HEK293 (cell line): ENCODE data around the gene SEMA4B.

Experiments used
- CTCF ChIP-seq: fragments of 450-650 bp; formaldehyde crosslinking; IDR thresholded peaks from 2 replicates; pipeline ENCODE4 v1.5.1; 2016; ENCODE audit warnings: missing biosample characterization, missing genetic modification characterization
- YY1 ChIP-seq: fragments of 450-650 bp; formaldehyde crosslinking; IDR thresholded peaks from 2 replicates; pipeline ENCODE4 v1.5.1; 2018; ENCODE audit warnings: missing biosample characterization, missing genetic modification characterization
- ZNF10 ChIP-seq: fragments of 450-650 bp; formaldehyde crosslinking; IDR thresholded peaks from 2 replicates; pipeline ENCODE4 v1.5.1; 2017; ENCODE audit warnings: missing biosample characterization, missing genetic modification characterization
- ZNF354C ChIP-seq: fragments of 450-650 bp; formaldehyde crosslinking; IDR thresholded peaks from 2 replicates; pipeline ENCODE4 v1.5.1; 2016; ENCODE audit warnings: missing biosample characterization, missing genetic modification characterization, low read depth, borderline replicate concordance
- ZNF548 ChIP-seq: fragments of 450-650 bp; formaldehyde crosslinking; IDR thresholded peaks from 2 replicates; pipeline ENCODE4 v1.5.1; 2016; ENCODE audit warnings: missing biosample characterization, missing genetic modification characterization
- TF ChIP-seq, protein P1 (sequence below): IDR thresholded peaks from 2 replicates; pipeline ENCODE4 v1.6.1; 2011; ENCODE audit warnings: mild to moderate bottlenecking, low read depth, low read length, borderline replicate concordance

DNA sequence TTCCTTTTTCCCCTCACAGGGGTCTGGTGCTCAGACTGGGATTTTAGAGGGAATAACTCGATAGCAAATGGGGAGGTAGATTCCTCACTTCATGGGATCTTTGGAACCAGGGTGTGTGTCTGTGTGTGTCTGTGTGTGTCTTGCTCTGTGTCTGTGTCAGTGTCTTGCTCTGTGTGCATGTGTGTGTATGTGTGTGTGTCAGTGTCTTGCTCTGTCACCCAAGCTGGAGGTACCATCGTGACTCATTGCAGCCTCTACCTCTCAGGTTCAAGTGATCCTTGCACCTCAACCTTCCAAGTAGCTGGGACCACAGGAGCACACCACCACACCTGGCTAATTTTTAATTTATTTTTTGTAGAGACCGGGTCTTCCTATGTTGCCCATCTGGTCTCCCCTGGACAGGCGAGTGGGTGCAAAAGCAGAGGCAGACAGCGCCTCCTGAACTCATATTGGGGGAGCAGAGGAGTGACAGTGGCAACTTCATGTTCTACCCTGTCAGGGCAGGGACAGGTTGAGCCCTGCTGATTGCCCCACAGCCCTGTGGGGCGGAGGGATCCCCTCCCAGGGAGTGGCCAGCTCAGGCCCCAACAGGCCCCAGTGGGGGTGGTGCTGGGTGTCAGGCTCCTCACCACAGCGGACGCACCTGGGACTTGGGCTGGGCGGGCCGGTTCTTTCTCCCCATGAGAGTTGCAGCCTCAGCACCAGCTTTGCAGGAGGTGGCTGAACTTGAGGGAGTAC, 10.4 kb upstream of the SEMA4B start:
- TF ChIP-seq CTCF, result no peak
- TF ChIP-seq ZNF354C (tag by site-specific recombination), result no peak
- TF ChIP-seq, protein P1, sequence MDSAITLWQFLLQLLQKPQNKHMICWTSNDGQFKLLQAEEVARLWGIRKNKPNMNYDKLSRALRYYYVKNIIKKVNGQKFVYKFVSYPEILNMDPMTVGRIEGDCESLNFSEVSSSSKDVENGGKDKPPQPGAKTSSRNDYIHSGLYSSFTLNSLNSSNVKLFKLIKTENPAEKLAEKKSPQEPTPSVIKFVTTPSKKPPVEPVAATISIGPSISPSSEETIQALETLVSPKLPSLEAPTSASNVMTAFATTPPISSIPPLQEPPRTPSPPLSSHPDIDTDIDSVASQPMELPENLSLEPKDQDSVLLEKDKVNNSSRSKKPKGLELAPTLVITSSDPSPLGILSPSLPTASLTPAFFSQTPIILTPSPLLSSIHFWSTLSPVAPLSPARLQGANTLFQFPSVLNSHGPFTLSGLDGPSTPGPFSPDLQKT, result no peak
- no peak for TF ChIP-seq ZNF10 (tag by site-specific recombination)
- TF ChIP-seq YY1, result no peak
- TF ChIP-seq ZNF548, result no peak
